ENCODE measurements around the gene RBBP8NL.
"Not testable (repeated sequence)": the region's sequence is repeated elsewhere in the genome, so short reads cannot be mapped to it uniquely, and the experiment has no call there.

RBBP8NL gene

GRCh38 chr20:62390317-62391164, 36.8 kb downstream of the RBBP8NL start:
- DNase-seq, result no peak

GRCh38 chr20:62389601-62390087, 37.7 kb downstream of the RBBP8NL start:
- DNase-seq, result no peak

- no peak for DNase-seq
Measured at GRCh38 chr20:62388839-62389600, 38.3 kb downstream of the RBBP8NL start.

- DNase-seq, result no peak
Measured at GRCh38 chr20:62387933-62388635, 39.3 kb downstream of the RBBP8NL start.

GRCh38 chr20:62387219-62387913, 40.0 kb downstream of the RBBP8NL start:
- DNase-seq, result no peak

GRCh38 chr20:62386383-62387218, 40.7 kb downstream of the RBBP8NL start, which contains the start of gene RPS21:
Gene RPS21 (plus strand): TSS chr20:62387103. CDS start chr20:62387339, 236 bp downstream.
- DNase-seq, result peak; percentile 98 to 99

GRCh38 chr20:62382306-62383198, 44.8 kb downstream of the RBBP8NL start:
- peak; percentile 91 for DNase-seq

- DNase-seq, result no peak
Measured at GRCh38 chr20:62381842-62382241, 45.5 kb downstream of the RBBP8NL start.

- peak; percentile 53 to 68 for DNase-seq
Measured at GRCh38 chr20:62381202-62381797, 46.0 kb downstream of the RBBP8NL start.

GRCh38 chr20:62378215-62378614, 49.1 kb downstream of the RBBP8NL start:
- DNase-seq, result no peak

- no peak for DNase-seq
Measured at GRCh38 chr20:62377615-62378178, 49.6 kb downstream of the RBBP8NL start.

GRCh38 chr20:62377064-62377461, 50.3 kb downstream of the RBBP8NL start:
- DNase-seq, result no peak

- peak; percentile 78 to 93 for DNase-seq
Measured at GRCh38 chr20:62376112-62377063, 51.0 kb downstream of the RBBP8NL start.

- DNase-seq, result peak; percentile 50 to 73
Measured at GRCh38 chr20:62374331-62375152, 52.8 kb downstream of the RBBP8NL start.

- DNase-seq, result not testable (repeated sequence)
Measured at GRCh38 chr20:62373631-62374179, 53.6 kb downstream of the RBBP8NL start.

GRCh38 chr20:62372042-62372993, 55.0 kb downstream of the RBBP8NL start:
- no peak for DNase-seq

Measured in SHP77 (cell line).